HEK293T (cell line): ENCODE results near the gene NCS1.

Source experiments
- ELF4 ChIP-seq: fragments of 450-650 bp; IDR thresholded peaks from 2 replicates; pipeline ENCODE4 v1.6.1; 2017; ENCODE audit warnings: antibody characterized with exemption
- FOXA1 ChIP-seq: fragments of 450-650 bp; IDR thresholded peaks from 2 replicates; pipeline ENCODE4 v1.6.1; 2016; ENCODE audit warnings: mild to moderate bottlenecking
- FOXM1 ChIP-seq: fragments of 450-650 bp; IDR thresholded peaks from 2 replicates; pipeline ENCODE4 v1.6.1; 2017; ENCODE audit warnings: mild to moderate bottlenecking, borderline replicate concordance
- HDGF ChIP-seq: fragments of 450-650 bp; IDR thresholded peaks from 2 replicates; pipeline ENCODE4 v1.6.1; 2017; ENCODE audit warnings: antibody characterized with exemption, borderline replicate concordance
- NFRKB ChIP-seq: fragments of 450-650 bp; IDR thresholded peaks from 2 replicates; pipeline ENCODE4 v1.6.1; 2016; ENCODE audit warnings: mild to moderate bottlenecking, moderate library complexity
- SP1 ChIP-seq: fragments of 450-650 bp; IDR thresholded peaks from 2 replicates; pipeline ENCODE4 v1.6.1; 2017
- ZNF384 ChIP-seq: fragments of 450-650 bp; IDR thresholded peaks from 2 replicates; pipeline ENCODE4 v1.6.1; 2016

GRCh38 chr9:130245474-130245873, 73.3 kb downstream of the NCS1 start:
- TF ChIP-seq NFRKB: no peak
- TF ChIP-seq ZNF384: no peak
- TF ChIP-seq HDGF: no peak
- TF ChIP-seq FOXM1: no peak
- TF ChIP-seq ELF4: no peak
- TF ChIP-seq FOXA1: no peak
- TF ChIP-seq SP1: no peak
